Measurements from ENCODE around the gene ANXA6. TPM values are rescaled to one million over a fixed set of nuclear protein-coding genes. Genes with fewer than 3 reads are reported as not detected.
A peak's percentile ranks its signal among the peaks of the same experiment; 100 is the strongest.

Gene ANXA6
- total and polyA plus RNA-seq, 2 donors: 122 to 381 TPM

GRCh38 chr5:151086905-151087360 is 70.6 kb downstream of the ANXA6 start:
- H3K9me3 ChIP-seq (ENCODE audit: control insufficient read depth in 2 of 2, insufficient read depth in 1 of 2, low read length in 1 of 2): peaks cover 0 to 2% of the 10 kb centered on the region in 2 donors
- no peaks in the 10 kb centered on the region for H3K27me3 ChIP-seq (ENCODE audit: control insufficient read depth in 2 of 2, insufficient read depth in 1 of 2, low read length in 1 of 2)
- no peak overlapping the region for H3K4me3 ChIP-seq (ENCODE audit: low read length in 2 of 2)
- DNase-seq (ENCODE audit: low read depth in 6 of 9, low spot score in 9 of 9): no peak
- H3K36me3 ChIP-seq (ENCODE audit: control insufficient read depth in 2 of 2, insufficient read depth in 2 of 2, low read length in 1 of 2): no peaks in the 10 kb centered on the region
- H3K4me1 ChIP-seq (ENCODE audit: control insufficient read depth in 2 of 2, insufficient read depth in 2 of 2, low read length in 2 of 2): peaks cover 11 to 37% of the 10 kb centered on the region in 2 donors
- WGBS: 79% methylated on average over 10 of the region's 10 CpGs
- no peak overlapping the region for H3K27ac ChIP-seq (ENCODE audit: low read depth in 1 of 2, low read length in 1 of 2)

- Histone ChIP-seq H3K27ac (ENCODE audit: low read depth in 1 of 2, low read length in 1 of 2) (no peak overlapping the region), H3K4me1 (ENCODE audit: control insufficient read depth in 2 of 2, insufficient read depth in 2 of 2, low read length in 2 of 2) (peaks cover 13 to 39% of the 10 kb centered on the region in 2 donors), H3K36me3 (ENCODE audit: control insufficient read depth in 2 of 2, insufficient read depth in 2 of 2, low read length in 1 of 2) (no peaks in the 10 kb centered on the region), H3K4me3 (ENCODE audit: low read length in 2 of 2) (no peak overlapping the region), H3K9me3 (ENCODE audit: control insufficient read depth in 2 of 2, insufficient read depth in 1 of 2, low read length in 1 of 2) (peaks cover 0 to 2% of the 10 kb centered on the region in 2 donors), H3K27me3 (ENCODE audit: control insufficient read depth in 2 of 2, insufficient read depth in 1 of 2, low read length in 1 of 2) (no peaks in the 10 kb centered on the region)
- no peak for DNase-seq (ENCODE audit: low read depth in 6 of 9, low spot score in 9 of 9)
- WGBS: 87% methylated on average over 6 of the region's 6 CpGs
Measured at GRCh38 chr5:151086192-151086869, 71.2 kb downstream of the ANXA6 start.

GRCh38 chr5:151085517-151086041 is 72.0 kb downstream of the ANXA6 start:
- Histone ChIP-seq H3K27me3 (ENCODE audit: control insufficient read depth in 2 of 2, insufficient read depth in 1 of 2, low read length in 1 of 2) (no peaks in the 10 kb centered on the region), H3K27ac (ENCODE audit: low read depth in 1 of 2, low read length in 1 of 2) (peak overlapping the region in 1 of 2 donors; percentile 43), H3K4me1 (ENCODE audit: control insufficient read depth in 2 of 2, insufficient read depth in 2 of 2, low read length in 2 of 2) (peaks cover 13 to 40% of the 10 kb centered on the region in 2 donors), H3K9me3 (ENCODE audit: control insufficient read depth in 2 of 2, insufficient read depth in 1 of 2, low read length in 1 of 2) (peaks cover 0 to 2% of the 10 kb centered on the region in 2 donors), H3K36me3 (ENCODE audit: control insufficient read depth in 2 of 2, insufficient read depth in 2 of 2, low read length in 1 of 2) (no peaks in the 10 kb centered on the region), H3K4me3 (ENCODE audit: low read length in 2 of 2) (no peak overlapping the region)
- WGBS: 74% methylated on average over 9 of the region's 9 CpGs
- no peak for DNase-seq (ENCODE audit: low read depth in 6 of 9, low spot score in 9 of 9)

- Histone ChIP-seq H3K27me3 (ENCODE audit: control insufficient read depth in 2 of 2, insufficient read depth in 1 of 2, low read length in 1 of 2) (no peaks in the 10 kb centered on the region), H3K4me3 (ENCODE audit: low read length in 2 of 2) (no peak overlapping the region), H3K27ac (ENCODE audit: low read depth in 1 of 2, low read length in 1 of 2) (no peak overlapping the region), H3K9me3 (ENCODE audit: control insufficient read depth in 2 of 2, insufficient read depth in 1 of 2, low read length in 1 of 2) (peaks cover 0 to 2% of the 10 kb centered on the region in 2 donors), H3K4me1 (ENCODE audit: control insufficient read depth in 2 of 2, insufficient read depth in 2 of 2, low read length in 2 of 2) (peaks cover 22 to 45% of the 10 kb centered on the region in 2 donors), H3K36me3 (ENCODE audit: control insufficient read depth in 2 of 2, insufficient read depth in 2 of 2, low read length in 1 of 2) (no peaks in the 10 kb centered on the region)
- no peak for DNase-seq (ENCODE audit: low read depth in 6 of 9, low spot score in 9 of 9)
- 98% methylated on average over 7 of the region's 7 CpGs for WGBS
Measured at GRCh38 chr5:151084363-151084762, 73.2 kb downstream of the ANXA6 start.

- DNase-seq (ENCODE audit: low read depth in 6 of 9, low spot score in 9 of 9): peak in 2 of 9 donors; percentile 34 to 48
- H3K27ac ChIP-seq (ENCODE audit: low read depth in 1 of 2, low read length in 1 of 2): peak overlapping the region; percentile 61 to 72
- no peak overlapping the region for H3K4me3 ChIP-seq (ENCODE audit: low read length in 2 of 2)
- H3K4me1 ChIP-seq (ENCODE audit: control insufficient read depth in 2 of 2, insufficient read depth in 2 of 2, low read length in 2 of 2): peaks cover 22 to 45% of the 10 kb centered on the region in 2 donors
- H3K36me3 ChIP-seq (ENCODE audit: control insufficient read depth in 2 of 2, insufficient read depth in 2 of 2, low read length in 1 of 2): peaks cover 3 to 5% of the 10 kb centered on the region in 2 donors
- 75% methylated on average over 3 of the region's 3 CpGs for WGBS
- peaks cover 0 to 2% of the 10 kb centered on the region in 2 donors for H3K9me3 ChIP-seq (ENCODE audit: control insufficient read depth in 2 of 2, insufficient read depth in 1 of 2, low read length in 1 of 2)
- no peaks in the 10 kb centered on the region for H3K27me3 ChIP-seq (ENCODE audit: control insufficient read depth in 2 of 2, insufficient read depth in 1 of 2, low read length in 1 of 2)
Measured at GRCh38 chr5:151083081-151083676, 74.4 kb downstream of the ANXA6 start.

GRCh38 chr5:151082282-151082902 is 75.2 kb downstream of the ANXA6 start:
- Histone ChIP-seq H3K27ac (ENCODE audit: low read depth in 1 of 2, low read length in 1 of 2) (peak overlapping the region; percentile 34 to 96), H3K4me3 (ENCODE audit: low read length in 2 of 2) (no peak overlapping the region), H3K9me3 (ENCODE audit: control insufficient read depth in 2 of 2, insufficient read depth in 1 of 2, low read length in 1 of 2) (peaks cover 0 to 2% of the 10 kb centered on the region in 2 donors), H3K36me3 (ENCODE audit: control insufficient read depth in 2 of 2, insufficient read depth in 2 of 2, low read length in 1 of 2) (peaks cover 7 to 9% of the 10 kb centered on the region in 2 donors), H3K27me3 (ENCODE audit: control insufficient read depth in 2 of 2, insufficient read depth in 1 of 2, low read length in 1 of 2) (no peaks in the 10 kb centered on the region), H3K4me1 (ENCODE audit: control insufficient read depth in 2 of 2, insufficient read depth in 2 of 2, low read length in 2 of 2) (peaks cover 22 to 43% of the 10 kb centered on the region in 2 donors)
- WGBS: 94% methylated on average over 6 of the region's 6 CpGs
- DNase-seq (ENCODE audit: low read depth in 6 of 9, low spot score in 9 of 9): no peak

GRCh38 chr5:151081431-151082281 is 75.9 kb downstream of the ANXA6 start:
- Histone ChIP-seq H3K27me3 (ENCODE audit: control insufficient read depth in 2 of 2, insufficient read depth in 1 of 2, low read length in 1 of 2) (no peaks in the 10 kb centered on the region), H3K9me3 (ENCODE audit: control insufficient read depth in 2 of 2, insufficient read depth in 1 of 2, low read length in 1 of 2) (peaks cover 0 to 2% of the 10 kb centered on the region in 2 donors), H3K4me3 (ENCODE audit: low read length in 2 of 2) (peak overlapping the region; percentile 82 to 99), H3K4me1 (ENCODE audit: control insufficient read depth in 2 of 2, insufficient read depth in 2 of 2, low read length in 2 of 2) (peaks cover 22 to 39% of the 10 kb centered on the region in 2 donors), H3K27ac (ENCODE audit: low read depth in 1 of 2, low read length in 1 of 2) (peak overlapping the region; percentile 96 to 99), H3K36me3 (ENCODE audit: control insufficient read depth in 2 of 2, insufficient read depth in 2 of 2, low read length in 1 of 2) (peaks cover 9 to 10% of the 10 kb centered on the region in 2 donors)
- DNase-seq (ENCODE audit: low read depth in 6 of 9, low spot score in 9 of 9): peak in 1 of 9 donors; percentile 39
- WGBS: 20% methylated on average over 15 of the region's 15 CpGs

- WGBS: under 1% methylated on average over 86 of the region's 86 CpGs
- peak; percentile 55 to 93 (median 82) for DNase-seq (ENCODE audit: low read depth in 6 of 9, low spot score in 9 of 9)
- H3K4me3 ChIP-seq (ENCODE audit: low read length in 2 of 2): peak within 1 kb of the TSS; percentile 82 to 99
- H3K4me1 ChIP-seq (ENCODE audit: control insufficient read depth in 2 of 2, insufficient read depth in 2 of 2, low read length in 2 of 2): peaks cover 22 to 35% of the 10 kb centered on the region in 2 donors
- H3K36me3 ChIP-seq (ENCODE audit: control insufficient read depth in 2 of 2, insufficient read depth in 2 of 2, low read length in 1 of 2): peaks cover 10 to 15% of the 10 kb centered on the region in 2 donors
- peak within 1 kb of the TSS; percentile 96 to 99 for H3K27ac ChIP-seq (ENCODE audit: low read depth in 1 of 2, low read length in 1 of 2)
- H3K9me3 ChIP-seq (ENCODE audit: control insufficient read depth in 2 of 2, insufficient read depth in 1 of 2, low read length in 1 of 2): peaks cover 0 to 2% of the 10 kb centered on the region in 2 donors
- H3K27me3 ChIP-seq (ENCODE audit: control insufficient read depth in 2 of 2, insufficient read depth in 1 of 2, low read length in 1 of 2): no peaks in the 10 kb centered on the region
Measured at GRCh38 chr5:151080613-151081430, 76.8 kb downstream of the ANXA6 start, which contains the start of gene TNIP1. TNIP1 (minus strand) TSS chr5:151081034; CDS start chr5:151065095, 15,939 bp downstream.
